Epithelial cell of esophagus (primary cell): ENCODE data around the gene GBGT1.

Experiments used
- DNase-seq: peaks from one replicate; pipeline ENCODE4 v3.0.0; 2010; ENCODE audit warnings: low read depth
- H3K4me3 ChIP-seq: 2 replicates; pipeline ENCODE4 v1.5.1; 2011; ENCODE audit warnings: mild to moderate bottlenecking, low read length, control low read depth
- TF ChIP-seq, protein P1 (sequence below): IDR thresholded peaks from 2 replicates; pipeline ENCODE4 v1.5.1; 2011; ENCODE audit warnings: low read depth, mild to moderate bottlenecking, low read length, control low read depth, inconsistent platforms; ENCODE audit not compliant: insufficient read depth; ENCODE audit errors: missing control alignments

GBGT1 gene

DNA sequence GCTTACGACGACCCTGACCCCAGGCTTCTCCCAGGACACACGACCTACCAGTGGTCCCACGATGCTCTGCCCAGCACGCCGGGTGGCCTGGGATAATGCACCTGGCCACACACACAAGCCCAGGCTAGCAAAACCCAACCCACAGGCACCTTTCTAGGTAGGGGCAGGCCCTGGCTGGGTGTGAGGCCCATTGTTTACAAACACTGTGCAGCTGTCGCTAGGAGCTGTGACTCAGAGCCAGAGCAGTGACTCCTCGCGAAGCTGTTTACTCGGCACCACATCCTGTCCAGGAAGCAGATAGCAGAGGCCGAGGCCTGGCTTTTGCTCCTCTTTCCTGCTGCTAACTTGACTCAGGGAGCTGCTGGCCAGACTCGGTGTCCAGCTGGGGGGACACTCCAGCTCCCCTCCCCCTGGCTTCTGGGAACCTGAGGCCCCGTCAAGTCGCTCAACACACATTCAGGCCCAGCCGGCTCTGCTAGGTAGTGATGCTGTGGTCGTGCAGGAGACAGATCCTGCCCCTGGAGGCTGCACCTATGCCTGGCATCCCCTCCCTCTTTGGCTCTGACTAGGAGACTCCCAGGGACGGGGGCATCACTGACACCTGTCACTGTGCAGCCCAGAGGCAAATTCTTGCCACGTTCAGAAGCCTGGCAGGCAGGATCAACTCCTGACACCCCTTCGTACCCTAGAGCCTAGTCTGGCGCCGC is 29.9 kb downstream of the GBGT1 start:
- peak; percentile 97 for DNase-seq
- H3K4me3 ChIP-seq = no peak overlapping the region
- TF ChIP-seq, protein P1, sequence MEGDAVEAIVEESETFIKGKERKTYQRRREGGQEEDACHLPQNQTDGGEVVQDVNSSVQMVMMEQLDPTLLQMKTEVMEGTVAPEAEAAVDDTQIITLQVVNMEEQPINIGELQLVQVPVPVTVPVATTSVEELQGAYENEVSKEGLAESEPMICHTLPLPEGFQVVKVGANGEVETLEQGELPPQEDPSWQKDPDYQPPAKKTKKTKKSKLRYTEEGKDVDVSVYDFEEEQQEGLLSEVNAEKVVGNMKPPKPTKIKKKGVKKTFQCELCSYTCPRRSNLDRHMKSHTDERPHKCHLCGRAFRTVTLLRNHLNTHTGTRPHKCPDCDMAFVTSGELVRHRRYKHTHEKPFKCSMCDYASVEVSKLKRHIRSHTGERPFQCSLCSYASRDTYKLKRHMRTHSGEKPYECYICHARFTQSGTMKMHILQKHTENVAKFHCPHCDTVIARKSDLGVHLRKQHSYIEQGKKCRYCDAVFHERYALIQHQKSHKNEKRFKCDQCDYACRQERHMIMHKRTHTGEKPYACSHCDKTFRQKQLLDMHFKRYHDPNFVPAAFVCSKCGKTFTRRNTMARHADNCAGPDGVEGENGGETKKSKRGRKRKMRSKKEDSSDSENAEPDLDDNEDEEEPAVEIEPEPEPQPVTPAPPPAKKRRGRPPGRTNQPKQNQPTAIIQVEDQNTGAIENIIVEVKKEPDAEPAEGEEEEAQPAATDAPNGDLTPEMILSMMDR = peak; percentile 5

DNA sequence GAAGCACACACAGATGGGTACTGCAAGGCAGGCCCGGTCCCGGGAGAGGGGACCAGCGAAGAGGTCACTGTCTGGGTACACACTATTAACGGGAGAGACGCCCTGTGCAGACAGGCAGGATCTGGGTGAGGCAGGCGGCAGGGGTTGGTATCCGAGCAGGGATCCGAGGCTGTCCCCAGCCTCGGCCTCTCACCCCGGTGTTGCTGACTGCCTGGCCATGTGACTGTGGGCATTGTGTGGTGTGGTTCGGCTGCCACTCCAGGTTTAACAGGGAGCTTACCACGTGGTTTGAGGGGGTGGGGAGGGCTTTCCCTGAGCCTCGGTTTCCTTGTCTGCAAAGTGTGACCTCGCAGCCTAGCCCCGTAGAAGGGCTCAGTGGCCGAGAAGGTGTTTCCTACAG is 31.5 kb downstream of the GBGT1 start:
- TF ChIP-seq, protein P1 = no peak
- no peak overlapping the region for H3K4me3 ChIP-seq
- no peak for DNase-seq

- TF ChIP-seq, protein P1 = no peak
- no peak for DNase-seq
- H3K4me3 ChIP-seq = no peak overlapping the region
Observed at GRCh38 chr9:133131506-133131905, 32.2 kb downstream of the GBGT1 start.

GRCh38 chr9:133130685-133131244 is 32.9 kb downstream of the GBGT1 start:
- DNase-seq = no peak
- H3K4me3 ChIP-seq = no peak overlapping the region
- TF ChIP-seq, protein P1 = no peak

DNA sequence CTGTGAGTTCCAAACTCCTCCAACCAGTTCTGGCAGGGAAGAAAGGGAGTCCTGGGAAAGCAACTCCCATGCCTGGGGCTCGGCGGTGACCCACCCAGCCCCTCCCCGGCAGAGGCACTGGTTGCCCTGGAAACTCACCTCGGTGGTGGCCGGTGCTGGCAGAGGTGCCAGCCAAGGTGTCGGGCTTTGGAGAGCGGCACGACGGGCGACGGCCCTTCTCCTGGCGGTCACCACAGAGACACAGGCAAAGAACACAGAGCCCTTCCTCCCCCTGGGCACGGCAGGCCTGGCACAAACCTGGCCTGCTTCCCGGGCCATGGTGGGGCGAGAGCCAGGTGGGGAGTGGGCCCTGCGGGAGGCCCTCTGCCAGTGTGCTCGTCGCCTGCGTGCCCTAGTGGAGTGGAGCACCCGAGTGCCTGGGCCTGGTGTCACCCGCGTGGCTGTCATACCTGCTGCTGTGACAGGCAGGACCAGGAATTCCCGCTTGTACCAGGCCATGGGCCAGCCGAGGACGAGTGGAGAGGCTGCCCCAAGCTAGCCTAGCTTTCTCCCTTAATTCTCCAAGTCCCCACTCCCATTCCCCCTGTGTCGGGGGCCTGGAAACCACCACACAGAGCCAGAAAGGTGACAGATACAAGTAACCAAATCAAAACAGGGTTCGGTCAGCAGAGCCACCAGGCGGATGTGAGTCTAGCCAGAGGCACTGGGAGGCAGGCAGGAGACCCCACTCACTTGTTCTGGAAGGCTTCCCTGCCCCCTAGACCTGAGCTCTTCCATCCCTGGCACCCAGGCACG is 34.5 kb downstream of the GBGT1 start:
- TF ChIP-seq, protein P1 = no peak
- no peak overlapping the region for H3K4me3 ChIP-seq
- DNase-seq = peak; percentile 51

DNA sequence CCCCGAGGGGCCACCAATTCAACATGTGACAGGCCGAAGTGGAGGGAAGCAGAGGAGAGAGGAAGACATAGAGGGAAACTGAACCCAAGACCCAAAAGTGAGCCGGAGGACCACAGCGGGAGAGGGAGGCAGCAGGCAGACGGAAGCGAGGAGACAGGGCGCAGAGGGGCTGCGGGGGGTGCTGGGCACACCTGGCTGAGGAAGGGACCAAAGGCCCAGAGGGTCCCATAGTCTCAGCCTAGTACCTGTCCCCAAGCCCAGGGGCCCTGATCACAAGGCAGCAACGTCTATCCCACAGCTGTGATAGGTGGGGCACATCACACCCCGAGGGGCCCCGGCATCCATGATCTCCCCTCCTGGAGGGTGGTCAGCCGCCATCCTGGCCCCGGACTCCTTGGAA is 35.6 kb downstream of the GBGT1 start:
- no peak for DNase-seq
- TF ChIP-seq, protein P1 = no peak
- no peak overlapping the region for H3K4me3 ChIP-seq
